ENCODE measurements around the gene FGF23.

FGF23 gene

DNA sequence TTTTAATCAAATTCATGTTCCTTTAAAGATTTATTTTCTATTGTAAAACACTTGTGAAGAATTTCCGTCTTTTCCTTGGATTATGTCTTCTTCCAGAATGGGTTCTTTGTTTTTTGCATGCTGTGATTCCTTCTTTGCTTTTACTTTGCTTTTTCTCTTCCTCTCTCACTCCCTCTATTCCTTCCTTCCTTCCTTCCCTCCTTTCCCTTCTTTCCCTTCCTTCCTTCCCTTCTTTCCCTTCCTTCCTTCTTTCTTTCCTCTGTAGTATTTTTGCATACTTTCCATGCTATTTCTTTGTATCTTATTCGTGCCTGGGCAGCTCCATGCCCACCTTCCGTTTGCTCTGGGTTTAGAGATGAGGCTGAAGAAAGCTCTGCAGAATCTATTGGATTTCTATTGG, 21.6 kb upstream of the FGF23 start:
- Mint-ChIP-seq H3K27ac (no peak overlapping the region), H3K4me1 (ENCODE audit: low read depth) (no peaks in the 10 kb centered on the region), H3K36me3 (ENCODE audit: low read depth) (no peaks in the 10 kb centered on the region), H3K9me3 (no peaks in the 10 kb centered on the region), H3K27me3 (peaks cover 15% of the 10 kb centered on the region), H3K4me3 (no peak overlapping the region)

DNA sequence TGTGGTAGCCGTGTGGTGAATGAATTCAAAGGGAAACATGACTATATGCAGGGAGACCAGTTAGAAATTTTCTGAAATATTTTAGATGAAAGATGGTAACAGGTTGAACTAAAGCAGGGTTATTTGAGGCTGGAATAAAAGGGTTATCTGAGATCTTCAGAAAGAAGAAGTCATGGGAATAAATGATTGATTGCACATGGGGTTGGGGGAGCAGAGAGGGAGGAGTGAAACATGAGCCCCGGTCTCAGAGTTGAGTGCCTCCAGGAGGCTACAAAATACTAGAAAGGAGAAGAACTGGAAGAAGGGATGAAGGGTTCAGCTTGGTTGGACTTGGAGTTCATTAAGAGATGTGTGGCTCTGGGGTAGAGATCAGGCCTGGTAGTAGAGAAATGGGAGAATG, 16.3 kb upstream of the FGF23 start:
- Mint-ChIP-seq H3K27ac (no peak overlapping the region), H3K4me3 (no peak overlapping the region), H3K27me3 (peaks cover 30% of the 10 kb centered on the region), H3K4me1 (ENCODE audit: low read depth) (peaks cover 6% of the 10 kb centered on the region), H3K9me3 (no peaks in the 10 kb centered on the region), H3K36me3 (ENCODE audit: low read depth) (no peaks in the 10 kb centered on the region)

DNA sequence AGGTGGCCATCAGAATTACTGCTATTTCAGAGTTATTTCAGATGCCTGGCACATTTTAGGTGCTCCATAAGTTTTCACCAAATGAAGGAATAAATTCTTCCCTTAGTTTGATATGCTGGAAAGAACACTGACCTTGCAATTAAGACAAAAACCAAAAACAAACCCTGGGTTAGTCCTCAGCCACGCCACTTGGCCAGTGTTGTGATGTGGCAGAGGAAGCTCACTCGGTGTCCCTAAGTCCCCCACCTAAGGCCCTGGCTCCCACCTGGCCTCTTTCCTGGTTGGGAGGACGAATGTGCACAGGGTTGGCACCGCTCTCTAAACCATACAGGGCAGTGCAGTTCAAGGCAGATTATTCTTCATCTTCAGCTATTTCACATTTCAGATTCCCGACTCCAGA, 13.7 kb upstream of the FGF23 start:
- no peaks in the 10 kb centered on the region for H3K36me3 Mint-ChIP-seq (ENCODE audit: low read depth)
- peaks cover 28% of the 10 kb centered on the region for H3K27me3 Mint-ChIP-seq
- no peak overlapping the region for H3K4me3 Mint-ChIP-seq
- no peaks in the 10 kb centered on the region for H3K9me3 Mint-ChIP-seq
- peaks cover 6% of the 10 kb centered on the region for H3K4me1 Mint-ChIP-seq (ENCODE audit: low read depth)
- H3K27ac Mint-ChIP-seq, result no peak overlapping the region

DNA sequence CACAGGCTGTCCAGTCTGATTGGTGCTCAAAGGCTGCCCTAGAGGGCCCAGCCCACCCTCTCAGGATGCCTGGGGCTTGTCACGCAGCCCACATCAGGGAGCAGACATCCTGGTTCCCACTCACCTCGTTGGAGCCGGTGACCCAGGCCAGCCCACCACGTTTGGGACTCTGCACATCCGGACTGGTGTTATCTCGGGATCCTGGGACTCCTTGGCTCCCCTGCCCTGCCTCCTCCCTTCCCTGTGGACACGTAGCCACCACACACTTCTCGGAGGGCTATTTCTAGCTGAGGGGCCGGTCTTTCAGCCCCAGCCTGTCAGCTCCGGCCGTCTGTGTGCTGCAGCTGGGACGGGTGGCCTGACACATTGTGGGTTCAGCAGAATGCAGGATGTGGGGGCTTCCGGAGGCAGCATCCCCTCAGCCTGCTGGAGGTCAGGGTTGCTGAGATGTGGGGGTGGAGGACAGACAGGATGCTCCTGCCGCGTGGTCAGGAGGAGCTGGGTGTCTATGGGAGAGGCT, 12.8 kb upstream of the FGF23 start:
- H3K36me3 Mint-ChIP-seq (ENCODE audit: low read depth), result no peaks in the 10 kb centered on the region
- H3K27me3 Mint-ChIP-seq, result peaks cover 28% of the 10 kb centered on the region
- H3K4me1 Mint-ChIP-seq (ENCODE audit: low read depth), result peaks cover 6% of the 10 kb centered on the region
- no peak overlapping the region for H3K4me3 Mint-ChIP-seq
- H3K27ac Mint-ChIP-seq, result no peak overlapping the region
- H3K9me3 Mint-ChIP-seq, result no peaks in the 10 kb centered on the region

DNA sequence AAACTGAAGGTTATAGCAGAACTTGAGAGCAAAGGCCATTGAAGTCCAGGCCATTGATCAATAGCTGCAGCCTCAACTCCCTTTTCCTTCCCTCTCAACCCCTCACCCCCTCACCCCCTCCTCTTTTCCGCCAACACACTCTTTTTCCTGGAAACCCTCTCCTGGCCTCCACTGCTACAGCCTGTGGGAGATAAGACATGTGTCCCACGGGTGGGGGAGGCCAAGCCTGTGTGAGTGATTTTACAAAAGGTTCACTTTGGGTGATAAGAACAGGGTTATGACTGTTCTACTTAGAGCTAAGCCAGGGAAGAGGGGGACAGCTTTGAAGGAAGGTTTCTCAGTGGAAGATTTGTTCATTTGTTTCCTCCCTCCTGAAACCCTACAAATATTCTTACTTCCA, 9.2 kb upstream of the FGF23 start:
- H3K27ac Mint-ChIP-seq, result no peak overlapping the region

DNA sequence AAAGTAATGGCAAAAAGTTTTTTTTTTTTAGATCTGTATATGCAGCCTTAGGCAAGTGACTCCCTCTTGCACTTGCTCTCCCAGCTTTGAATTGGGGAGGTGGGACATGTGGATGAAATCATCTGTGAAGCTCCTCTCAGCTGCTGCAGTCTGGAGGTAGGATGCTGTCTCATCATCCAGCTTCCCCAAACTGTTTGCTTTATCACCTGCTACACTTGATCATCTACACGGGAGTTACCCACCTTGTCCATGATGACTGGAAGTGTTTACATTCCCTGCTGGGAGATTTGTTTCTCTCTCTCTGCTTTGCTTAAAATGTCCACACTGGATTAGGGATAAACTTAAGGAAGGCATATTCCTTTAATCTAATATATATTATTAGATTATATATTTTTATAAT, 8.5 kb upstream of the FGF23 start:
- Mint-ChIP-seq H3K27ac (no peak overlapping the region), H3K4me3 (no peak overlapping the region), H3K36me3 (ENCODE audit: low read depth) (no peaks in the 10 kb centered on the region), H3K4me1 (ENCODE audit: low read depth) (peaks cover 6% of the 10 kb centered on the region), H3K9me3 (no peaks in the 10 kb centered on the region), H3K27me3 (peaks cover 7% of the 10 kb centered on the region)

More for the DNA sequence above, 9.2 kb upstream of the FGF23 start:
- H3K36me3 Mint-ChIP-seq (ENCODE audit: low read depth), result no peaks in the 10 kb centered on the region
- H3K4me1 Mint-ChIP-seq (ENCODE audit: low read depth), result peaks cover 6% of the 10 kb centered on the region
- no peak overlapping the region for H3K4me3 Mint-ChIP-seq
- H3K9me3 Mint-ChIP-seq, result no peaks in the 10 kb centered on the region
- peaks cover 10% of the 10 kb centered on the region for H3K27me3 Mint-ChIP-seq

DNA sequence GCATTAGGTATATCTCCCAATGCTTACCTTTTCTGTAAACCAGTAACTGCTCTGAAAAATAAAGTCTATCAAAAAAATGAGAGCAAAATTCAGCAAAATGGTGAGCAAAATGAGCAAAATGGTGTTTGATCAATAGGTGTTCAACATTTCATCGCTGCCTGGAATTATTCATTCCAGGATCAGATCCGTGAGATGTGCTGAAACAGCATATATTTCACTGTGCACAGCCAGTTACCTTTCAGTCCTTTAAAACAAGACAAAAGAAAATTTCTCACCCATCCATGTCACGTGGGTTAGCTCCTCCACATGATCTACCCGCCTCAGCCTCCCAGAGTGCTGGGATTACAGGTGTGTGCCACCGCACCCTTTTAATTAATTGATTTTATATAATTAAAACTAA, 8.1 kb upstream of the FGF23 start:
- Mint-ChIP-seq H3K27me3 (peaks cover 4% of the 10 kb centered on the region), H3K27ac (no peak overlapping the region), H3K36me3 (ENCODE audit: low read depth) (no peaks in the 10 kb centered on the region), H3K4me3 (no peak overlapping the region), H3K4me1 (ENCODE audit: low read depth) (peaks cover 2% of the 10 kb centered on the region), H3K9me3 (no peaks in the 10 kb centered on the region)

DNA sequence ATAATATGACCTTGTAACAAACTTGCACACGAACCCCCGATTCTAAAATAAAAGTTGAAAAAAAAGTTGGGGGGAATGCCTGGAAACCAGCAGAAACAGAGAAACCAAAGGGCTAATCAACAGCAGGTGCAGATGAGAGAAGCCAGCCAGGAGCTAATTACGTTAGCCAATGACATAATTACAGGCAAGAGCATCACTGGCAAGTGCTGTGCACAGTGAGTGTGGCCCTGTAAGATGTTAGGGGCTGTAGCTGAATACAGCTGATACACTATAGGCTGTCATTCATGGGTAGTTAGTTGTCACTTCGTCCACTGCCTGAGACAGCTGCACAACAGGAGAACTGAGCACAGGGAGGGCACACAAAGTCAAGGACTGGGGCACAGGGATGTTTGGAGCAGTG, 7.3 kb upstream of the FGF23 start:
- no peaks in the 10 kb centered on the region for H3K9me3 Mint-ChIP-seq
- H3K36me3 Mint-ChIP-seq (ENCODE audit: low read depth), result no peaks in the 10 kb centered on the region
- peaks cover 4% of the 10 kb centered on the region for H3K27me3 Mint-ChIP-seq
- no peaks in the 10 kb centered on the region for H3K4me1 Mint-ChIP-seq (ENCODE audit: low read depth)
- H3K27ac Mint-ChIP-seq, result no peak overlapping the region
- no peak overlapping the region for H3K4me3 Mint-ChIP-seq

DNA sequence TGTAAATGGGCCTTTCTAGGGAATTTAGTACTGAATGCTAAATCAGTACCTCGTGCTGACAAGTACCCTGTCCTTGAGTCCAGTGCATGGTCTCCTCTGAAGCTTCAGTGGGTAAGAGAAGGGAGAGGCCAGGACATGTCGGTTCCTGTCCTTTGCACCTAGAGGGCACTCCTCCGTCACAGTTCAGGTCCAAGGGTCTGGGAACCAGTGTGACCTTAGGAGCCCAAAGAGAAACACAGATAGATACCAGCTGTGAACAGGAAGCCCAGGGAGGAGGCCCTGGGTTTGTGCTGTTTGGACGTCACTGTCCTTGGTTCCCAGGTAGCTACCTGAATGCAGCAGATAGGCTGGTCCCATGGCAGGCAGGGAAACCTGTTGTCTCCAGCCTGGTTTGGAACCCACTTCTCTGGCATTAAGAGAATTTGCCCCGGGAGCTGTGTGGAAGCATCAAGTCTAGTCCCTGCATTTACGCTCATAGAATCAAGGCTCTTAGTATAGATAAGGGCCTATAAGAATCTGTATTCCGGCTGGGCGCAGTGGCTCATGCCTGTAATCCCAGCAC, 3.9 kb upstream of the FGF23 start:
- Mint-ChIP-seq H3K4me3 (no peak overlapping the region), H3K27ac (no peak overlapping the region), H3K4me1 (ENCODE audit: low read depth) (no peaks in the 10 kb centered on the region), H3K9me3 (no peaks in the 10 kb centered on the region), H3K27me3 (peaks cover 6% of the 10 kb centered on the region), H3K36me3 (ENCODE audit: low read depth) (no peaks in the 10 kb centered on the region)

DNA sequence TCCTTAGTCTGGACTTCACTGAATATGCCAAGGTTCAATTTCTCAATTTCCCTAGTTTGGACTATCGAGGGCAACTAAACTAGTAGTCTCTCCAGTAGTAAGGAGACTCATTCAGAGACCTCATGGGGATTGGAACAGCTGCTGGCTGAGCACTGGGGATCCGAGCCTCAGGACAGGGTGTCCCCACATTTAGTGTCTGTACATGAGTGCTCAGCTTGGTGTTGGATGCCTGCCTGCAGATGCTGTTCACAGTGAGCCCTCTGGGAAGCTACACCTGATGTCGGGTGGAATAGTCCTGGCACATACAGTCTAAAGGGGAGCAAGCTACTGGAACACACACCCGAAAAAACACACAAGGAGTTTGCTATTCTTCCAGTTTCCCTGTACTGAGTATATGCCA, 820 bp upstream of the FGF23 start:
- Mint-ChIP-seq H3K27ac (no peak overlapping the region), H3K4me1 (ENCODE audit: low read depth) (no peaks in the 10 kb centered on the region), H3K27me3 (peaks cover 6% of the 10 kb centered on the region), H3K4me3 (no peak overlapping the region), H3K9me3 (no peaks in the 10 kb centered on the region), H3K36me3 (ENCODE audit: low read depth) (no peaks in the 10 kb centered on the region)

DNA sequence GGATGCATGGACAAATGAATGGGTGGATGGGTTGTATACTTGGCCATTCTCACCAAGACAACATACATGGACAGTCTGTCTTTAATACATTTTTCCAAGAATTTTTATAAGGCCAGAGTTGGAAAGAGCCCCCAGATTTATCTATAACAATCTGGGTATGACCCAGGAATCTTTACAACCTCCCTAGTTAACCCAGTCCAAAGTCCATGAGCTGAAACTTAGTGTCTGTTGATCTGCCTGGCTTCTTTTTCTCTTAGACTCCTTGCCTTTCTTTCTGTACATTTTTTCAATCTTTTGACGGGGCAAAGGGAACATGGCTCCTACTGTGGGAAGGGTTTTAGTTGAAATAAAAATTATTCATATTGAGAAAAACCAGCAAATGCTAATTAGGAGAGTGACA, 740 bp downstream of the FGF23 start:
- Mint-ChIP-seq H3K4me3 (no peak overlapping the region), H3K27ac (no peak overlapping the region), H3K36me3 (ENCODE audit: low read depth) (no peaks in the 10 kb centered on the region), H3K4me1 (ENCODE audit: low read depth) (no peaks in the 10 kb centered on the region), H3K27me3 (peaks cover 6% of the 10 kb centered on the region), H3K9me3 (no peaks in the 10 kb centered on the region)

DNA sequence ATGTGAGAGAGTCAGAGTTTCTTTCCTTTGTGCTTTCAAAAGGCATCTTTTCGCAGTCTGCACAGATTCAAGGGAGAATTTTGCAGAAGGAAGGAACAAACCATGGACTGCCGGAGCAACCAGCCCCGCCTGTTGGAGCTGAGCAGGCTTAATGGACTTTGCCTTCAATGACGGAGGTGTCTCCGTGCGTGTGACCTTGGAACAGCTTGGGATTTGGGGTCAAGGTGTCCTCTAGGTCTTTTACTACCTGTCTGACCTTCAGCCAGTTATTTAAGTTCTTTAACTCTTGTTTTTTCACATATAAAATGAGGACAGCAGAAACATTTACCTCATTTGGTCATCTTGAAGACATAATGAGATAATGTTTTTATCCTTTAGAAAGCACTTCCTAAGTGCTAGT, 4.1 kb downstream of the FGF23 start:
- no peak overlapping the region for H3K4me3 Mint-ChIP-seq
- no peaks in the 10 kb centered on the region for H3K36me3 Mint-ChIP-seq (ENCODE audit: low read depth)
- peaks cover 12% of the 10 kb centered on the region for H3K27me3 Mint-ChIP-seq
- H3K9me3 Mint-ChIP-seq, result no peaks in the 10 kb centered on the region
- H3K27ac Mint-ChIP-seq, result no peak overlapping the region
- no peaks in the 10 kb centered on the region for H3K4me1 Mint-ChIP-seq (ENCODE audit: low read depth)

DNA sequence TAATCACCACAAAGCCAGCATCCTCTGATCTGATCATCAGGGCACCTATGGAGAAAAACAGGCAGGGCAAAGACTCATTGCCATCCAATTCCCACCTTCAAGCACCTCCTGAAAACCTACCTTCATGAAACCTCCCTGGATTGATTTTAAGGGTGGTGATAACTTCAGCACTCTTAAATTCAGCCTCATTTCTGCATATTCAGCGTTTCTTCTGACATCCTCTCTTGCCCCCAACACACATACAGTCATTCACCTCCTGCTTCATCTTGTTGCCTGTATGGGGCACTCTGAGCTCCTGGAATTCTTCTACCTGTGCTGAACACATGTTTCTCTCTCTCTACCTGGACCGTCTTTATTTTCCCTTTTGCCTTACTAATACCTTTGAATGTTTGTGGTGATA, 6.9 kb downstream of the FGF23 start:
- no peaks in the 10 kb centered on the region for H3K9me3 Mint-ChIP-seq
- H3K4me3 Mint-ChIP-seq, result no peak overlapping the region
- peaks cover 6% of the 10 kb centered on the region for H3K27me3 Mint-ChIP-seq
- no peak overlapping the region for H3K27ac Mint-ChIP-seq
- no peaks in the 10 kb centered on the region for H3K36me3 Mint-ChIP-seq (ENCODE audit: low read depth)
- no peaks in the 10 kb centered on the region for H3K4me1 Mint-ChIP-seq (ENCODE audit: low read depth)

DNA sequence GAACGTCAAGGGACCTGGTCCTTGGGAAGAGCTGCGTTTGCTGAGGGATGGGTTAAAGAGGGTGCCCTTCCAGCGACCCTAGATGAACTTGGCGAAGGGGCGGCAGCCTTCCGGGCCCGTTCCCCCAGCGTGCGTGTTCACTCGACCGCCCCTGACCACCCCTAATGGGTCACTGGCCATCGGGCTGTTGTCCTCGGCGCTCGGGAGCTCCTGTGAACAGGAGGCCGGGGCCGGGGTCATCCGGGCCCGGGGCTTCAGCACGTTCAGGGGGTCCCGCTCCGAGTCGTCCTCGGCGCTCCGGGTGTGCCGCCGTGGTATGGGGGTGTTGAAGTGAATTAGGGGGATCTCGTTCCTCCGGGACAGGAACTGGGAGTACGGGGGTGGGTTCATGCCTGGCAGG, 9.2 kb downstream of the FGF23 start:
- Mint-ChIP-seq H3K27ac (no peak overlapping the region), H3K4me3 (no peak overlapping the region), H3K4me1 (ENCODE audit: low read depth) (no peaks in the 10 kb centered on the region), H3K36me3 (ENCODE audit: low read depth) (no peaks in the 10 kb centered on the region), H3K27me3 (peaks cover 18% of the 10 kb centered on the region), H3K9me3 (no peaks in the 10 kb centered on the region)

DNA sequence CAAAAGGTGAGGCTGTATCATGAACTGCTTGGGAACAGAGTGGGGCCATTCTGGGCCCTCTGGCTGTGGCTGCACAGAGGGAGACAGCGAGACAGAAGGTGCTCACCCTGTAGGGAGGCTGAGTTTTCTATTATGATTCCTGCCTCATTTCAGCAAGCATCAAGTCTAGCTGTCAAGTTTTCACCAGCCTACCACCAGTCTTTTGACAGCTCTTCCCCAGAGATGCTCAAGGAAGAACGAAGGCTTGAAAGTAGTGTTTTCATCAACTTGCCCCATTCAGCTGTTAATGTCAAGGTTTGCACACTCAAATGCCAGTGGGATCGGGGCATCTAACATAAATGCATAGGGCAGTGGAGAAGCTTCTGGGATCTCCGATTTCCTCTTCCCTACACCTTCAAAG, 10.0 kb downstream of the FGF23 start:
- H3K27ac Mint-ChIP-seq, result no peak overlapping the region
- H3K36me3 Mint-ChIP-seq (ENCODE audit: low read depth), result no peaks in the 10 kb centered on the region
- H3K4me1 Mint-ChIP-seq (ENCODE audit: low read depth), result no peaks in the 10 kb centered on the region
- no peaks in the 10 kb centered on the region for H3K9me3 Mint-ChIP-seq
- H3K4me3 Mint-ChIP-seq, result no peak overlapping the region
- H3K27me3 Mint-ChIP-seq, result peaks cover 24% of the 10 kb centered on the region

DNA sequence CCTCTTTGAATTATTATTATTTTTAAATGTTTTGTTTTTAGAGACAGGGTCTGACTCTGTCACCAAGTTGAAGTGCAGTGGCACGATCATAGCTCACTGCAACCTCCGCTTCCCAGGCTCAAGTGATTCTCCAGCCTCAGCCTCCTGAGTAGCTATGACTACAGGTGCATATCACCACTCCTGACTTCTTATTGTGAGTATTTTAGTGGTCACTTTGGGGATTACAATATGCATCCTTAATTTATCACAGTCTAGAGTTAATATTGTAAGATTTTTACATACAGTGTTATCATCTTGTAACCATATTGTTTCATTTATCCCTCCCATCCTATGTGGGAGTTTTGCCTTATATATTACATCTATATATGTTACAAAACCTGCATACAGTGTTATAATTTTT, 13.4 kb downstream of the FGF23 start:
- Mint-ChIP-seq H3K27ac (no peak overlapping the region), H3K9me3 (no peaks in the 10 kb centered on the region), H3K36me3 (ENCODE audit: low read depth) (no peaks in the 10 kb centered on the region), H3K27me3 (peaks cover 18% of the 10 kb centered on the region), H3K4me3 (no peak overlapping the region), H3K4me1 (ENCODE audit: low read depth) (no peaks in the 10 kb centered on the region)

Measured in stimulated activated naive CD8-positive, alpha-beta T cell treated with anti-CD3 and anti-CD28 coated beads, Interleukin-15, Interleukin-2, amounts not matched to agents 100 ng/mL and 50 ng/mL, for 24 hours (primary cell).